Mucosa of rectum (tissue), 2 donors: ENCODE results near the gene SCFD2.

ENCODE experiments used
- H3K27ac ChIP-seq, 2 donors: one replicate each; pipeline ENCODE4 v1.7.0; 2013; ENCODE audit warnings: inconsistent platforms in 2 of 2, low read depth in 2 of 2, low read length in 2 of 2
- H3K27me3 ChIP-seq, 2 donors: one replicate each; pipeline ENCODE4 v1.7.0; 2013; ENCODE audit warnings: low read length in 2 of 2; ENCODE audit not compliant: control insufficient read depth in 2 of 2, insufficient read depth in 2 of 2
- H3K36me3 ChIP-seq, 2 donors: one replicate each; pipeline ENCODE4 v1.7.0; 2013; ENCODE audit warnings: low read length in 2 of 2; ENCODE audit not compliant: control insufficient read depth in 2 of 2, insufficient read depth in 2 of 2
- H3K4me1 ChIP-seq, 2 donors: one replicate each; pipeline ENCODE4 v1.7.0; 2013; ENCODE audit warnings: low read length in 2 of 2, mild to moderate bottlenecking in 1 of 2; ENCODE audit not compliant: control insufficient read depth in 2 of 2, insufficient read depth in 2 of 2
- H3K4me3 ChIP-seq, 2 donors: one replicate each; pipeline ENCODE4 v1.7.0; 2013; ENCODE audit warnings: low read length in 2 of 2
- H3K9ac ChIP-seq, 2 donors: one replicate each; pipeline ENCODE4 v1.7.0; 2013; ENCODE audit warnings: low read length in 2 of 2, low read depth in 1 of 2, mild to moderate bottlenecking in 1 of 2
- H3K9me3 ChIP-seq, 2 donors: one replicate each; pipeline ENCODE4 v1.7.0; 2013; ENCODE audit warnings: low read length in 2 of 2; ENCODE audit not compliant: control insufficient read depth in 2 of 2
- donor health status: healthy.
- donor health status: Normal muscosa, but diverticular disease.

SCFD2 gene

GRCh38 chr4:53021754-53022512 lies 343.9 kb downstream of the SCFD2 start:
- Histone ChIP-seq H3K4me1 (peaks cover 0 to 3% of the 10 kb centered on the region in 2 donors), H3K27ac (no peak overlapping the region), H3K9ac (no peak overlapping the region), H3K27me3 (no peaks in the 10 kb centered on the region), H3K9me3 (no peaks in the 10 kb centered on the region), H3K4me3 (no peak overlapping the region), H3K36me3 (no peaks in the 10 kb centered on the region)

GRCh38 chr4:53019485-53020382 lies 346.1 kb downstream of the SCFD2 start:
- Histone ChIP-seq H3K4me1 (peaks cover 0 to 3% of the 10 kb centered on the region in 2 donors), H3K36me3 (no peaks in the 10 kb centered on the region), H3K9ac (no peak overlapping the region), H3K27me3 (no peaks in the 10 kb centered on the region), H3K9me3 (no peaks in the 10 kb centered on the region), H3K27ac (no peak overlapping the region), H3K4me3 (no peak overlapping the region)

GRCh38 chr4:53018471-53018870 lies 347.4 kb downstream of the SCFD2 start:
- H3K4me3 ChIP-seq = no peak overlapping the region
- no peaks in the 10 kb centered on the region for H3K27me3 ChIP-seq
- no peak overlapping the region for H3K9ac ChIP-seq
- no peaks in the 10 kb centered on the region for H3K9me3 ChIP-seq
- no peak overlapping the region for H3K27ac ChIP-seq
- no peaks in the 10 kb centered on the region for H3K36me3 ChIP-seq
- H3K4me1 ChIP-seq = peaks cover 0 to 3% of the 10 kb centered on the region in 2 donors

- no peak overlapping the region for H3K4me3 ChIP-seq
- H3K9me3 ChIP-seq = no peaks in the 10 kb centered on the region
- H3K27me3 ChIP-seq = no peaks in the 10 kb centered on the region
- no peaks in the 10 kb centered on the region for H3K36me3 ChIP-seq
- H3K9ac ChIP-seq = no peak overlapping the region
- H3K4me1 ChIP-seq = peaks cover 2 to 3% of the 10 kb centered on the region in 2 donors
- H3K27ac ChIP-seq = no peak overlapping the region
Observed at GRCh38 chr4:53016099-53016820, 349.6 kb downstream of the SCFD2 start.

- H3K9ac ChIP-seq = no peak overlapping the region
- H3K4me3 ChIP-seq = no peak overlapping the region
- peaks cover 2 to 3% of the 10 kb centered on the region in 2 donors for H3K4me1 ChIP-seq
- H3K27ac ChIP-seq = no peak overlapping the region
- no peaks in the 10 kb centered on the region for H3K9me3 ChIP-seq
- no peaks in the 10 kb centered on the region for H3K27me3 ChIP-seq
- no peaks in the 10 kb centered on the region for H3K36me3 ChIP-seq
Observed at GRCh38 chr4:53015681-53016080, 350.2 kb downstream of the SCFD2 start.

GRCh38 chr4:53014881-53015280 lies 351.0 kb downstream of the SCFD2 start:
- no peak overlapping the region for H3K4me3 ChIP-seq
- H3K36me3 ChIP-seq = no peaks in the 10 kb centered on the region
- no peaks in the 10 kb centered on the region for H3K27me3 ChIP-seq
- no peak overlapping the region for H3K9ac ChIP-seq
- H3K9me3 ChIP-seq = no peaks in the 10 kb centered on the region
- peaks cover 2 to 3% of the 10 kb centered on the region in 2 donors for H3K4me1 ChIP-seq
- no peak overlapping the region for H3K27ac ChIP-seq

GRCh38 chr4:53013873-53014775 lies 351.7 kb downstream of the SCFD2 start:
- no peak overlapping the region for H3K4me3 ChIP-seq
- H3K36me3 ChIP-seq = no peaks in the 10 kb centered on the region
- H3K4me1 ChIP-seq = peaks cover 0 to 2% of the 10 kb centered on the region in 2 donors
- no peak overlapping the region for H3K27ac ChIP-seq
- no peaks in the 10 kb centered on the region for H3K27me3 ChIP-seq
- H3K9me3 ChIP-seq = no peaks in the 10 kb centered on the region
- H3K9ac ChIP-seq = no peak overlapping the region

GRCh38 chr4:53012738-53013137 lies 353.1 kb downstream of the SCFD2 start:
- Histone ChIP-seq H3K27ac (no peak overlapping the region), H3K4me1 (peaks cover 0 to 2% of the 10 kb centered on the region in 2 donors)

GRCh38 chr4:53011259-53011905 lies 354.5 kb downstream of the SCFD2 start:
- no peak overlapping the region for H3K4me3 ChIP-seq
- no peak overlapping the region for H3K27ac ChIP-seq
- no peaks in the 10 kb centered on the region for H3K27me3 ChIP-seq
- no peaks in the 10 kb centered on the region for H3K9me3 ChIP-seq
- H3K36me3 ChIP-seq = no peaks in the 10 kb centered on the region
- H3K9ac ChIP-seq = no peak overlapping the region
- peaks cover 0 to 2% of the 10 kb centered on the region in 2 donors for H3K4me1 ChIP-seq

More at GRCh38 chr4:53012738-53013137, 353.1 kb downstream of the SCFD2 start:
- no peaks in the 10 kb centered on the region for H3K9me3 ChIP-seq
- H3K9ac ChIP-seq = no peak overlapping the region
- no peak overlapping the region for H3K4me3 ChIP-seq
- no peaks in the 10 kb centered on the region for H3K27me3 ChIP-seq
- no peaks in the 10 kb centered on the region for H3K36me3 ChIP-seq
